Smooth muscle cell (in vitro differentiated cells): ENCODE data around the gene CFAP52. TPM values are rescaled to one million over a fixed set of nuclear protein-coding genes. Genes with fewer than 3 reads are reported as not detected.

ENCODE experiments used
- DNase-seq: peaks from one replicate; lab custom pipeline; 2025; ENCODE audit not compliant: unreplicated experiment; lab: John Stamatoyannopoulos, UW
- H2AFZ ChIP-seq: fragments of 200-600 bp; sonication (generic); 2 replicates; pipeline ENCODE4 v1.6.0; 2016; ENCODE audit warnings: antibody characterized with exemption, low read depth, mild to moderate bottlenecking
- H3F3A ChIP-seq: fragments of 200-600 bp; sonication (generic); 2 replicates; pipeline ENCODE4 v1.6.0; 2017; ENCODE audit warnings: antibody characterized with exemption, low read depth
- H3K27ac ChIP-seq: fragments of 200-600 bp; sonication (generic); 2 replicates; pipeline ENCODE4 v1.5.1; 2016; ENCODE audit warnings: low read depth, mild to moderate bottlenecking
- H3K27me3 ChIP-seq: fragments of 200-600 bp; sonication (generic); 2 replicates; pipeline ENCODE4 v1.6.1; 2016; ENCODE audit warnings: low read depth, mild to moderate bottlenecking
- H3K36me3 ChIP-seq: fragments of 200-600 bp; sonication (generic); 2 replicates; pipeline ENCODE4 v1.5.1; 2016; ENCODE audit warnings: low read depth
- H3K4me1 ChIP-seq: fragments of 200-600 bp; sonication (generic); 2 replicates; pipeline ENCODE4 v1.5.1; 2016; ENCODE audit warnings: low read depth
- H3K4me2 ChIP-seq: fragments of 200-600 bp; sonication (generic); 2 replicates; pipeline ENCODE4 v1.6.0; 2016; ENCODE audit warnings: mild to moderate bottlenecking
- H3K4me3 ChIP-seq: fragments of 200-600 bp; sonication (generic); 2 replicates; pipeline ENCODE4 v1.5.1; 2016; ENCODE audit warnings: mild to moderate bottlenecking
- H3K79me2 ChIP-seq: fragments of 200-600 bp; sonication (generic); 2 replicates; pipeline ENCODE4 v1.6.0; 2016; ENCODE audit warnings: low read depth, mild to moderate bottlenecking
- H3K9ac ChIP-seq: fragments of 200-600 bp; sonication (generic); 2 replicates; pipeline ENCODE4 v1.6.0; 2016; ENCODE audit warnings: low read depth
- H3K9me3 ChIP-seq: fragments of 200-600 bp; sonication (generic); replicated peaks from 2 replicates; pipeline ENCODE4 v1.5.1; 2016; ENCODE audit warnings: low read depth
- H4K20me1 ChIP-seq: fragments of 200-600 bp; sonication (generic); 2 replicates; pipeline ENCODE4 v1.6.0; 2016; ENCODE audit warnings: low read depth
- WGBS: methylation state at CpG from one replicate; pipeline ENCODE4 v1.1.7; 2016; ENCODE audit warnings: low lambda C conversion rate; 5-methylcytosine and 5-hydroxymethylcytosine counted together
- polyA plus RNA-seq: library from polyadenylated mRNA; unstranded; fragments of >200 nt; fragmentation: Nextera tagmentation; extraction: Ambion mirVana; gene quantifications from 2 replicates; pipeline ENCODE4 v1.2.1, GENCODE V29; 2016
- total RNA-seq: library from RNA; depleted of rRNA; stranded (reverse); fragments of >200 nt; gene quantifications from 2 replicates; pipeline ENCODE4 v1.2.3, GENCODE V29; 2014
- TF ChIP-seq, protein P1 (sequence below): fragments of 200-600 bp; sonication (generic); IDR thresholded peaks from 2 replicates; pipeline ENCODE4 v1.5.1; 2017; ENCODE audit warnings: borderline replicate concordance, mild to moderate bottlenecking, antibody characterized with exemption; ENCODE audit not compliant: insufficient read depth, poor library complexity, severe bottlenecking

The CFAP52 gene
- total and polyA plus RNA-seq, 2 experiments from 2014 or later: not detected

GRCh38 chr17:9646546-9646885 is 70.1 kb downstream of the CFAP52 start:
- H3K27ac ChIP-seq: peak overlapping the region; percentile 2

GRCh38 chr17:9647014-9647413 is 70.6 kb downstream of the CFAP52 start:
- H3K36me3 ChIP-seq: no peaks in the 10 kb centered on the region
- DNase-seq: no peak
- H3K79me2 ChIP-seq: peaks cover 12% of the 10 kb centered on the region
- H3K27me3 ChIP-seq: no peaks in the 10 kb centered on the region
- H2AFZ ChIP-seq: no peak overlapping the region
- no peaks in the 10 kb centered on the region for H4K20me1 ChIP-seq
- TF ChIP-seq, protein P1, sequence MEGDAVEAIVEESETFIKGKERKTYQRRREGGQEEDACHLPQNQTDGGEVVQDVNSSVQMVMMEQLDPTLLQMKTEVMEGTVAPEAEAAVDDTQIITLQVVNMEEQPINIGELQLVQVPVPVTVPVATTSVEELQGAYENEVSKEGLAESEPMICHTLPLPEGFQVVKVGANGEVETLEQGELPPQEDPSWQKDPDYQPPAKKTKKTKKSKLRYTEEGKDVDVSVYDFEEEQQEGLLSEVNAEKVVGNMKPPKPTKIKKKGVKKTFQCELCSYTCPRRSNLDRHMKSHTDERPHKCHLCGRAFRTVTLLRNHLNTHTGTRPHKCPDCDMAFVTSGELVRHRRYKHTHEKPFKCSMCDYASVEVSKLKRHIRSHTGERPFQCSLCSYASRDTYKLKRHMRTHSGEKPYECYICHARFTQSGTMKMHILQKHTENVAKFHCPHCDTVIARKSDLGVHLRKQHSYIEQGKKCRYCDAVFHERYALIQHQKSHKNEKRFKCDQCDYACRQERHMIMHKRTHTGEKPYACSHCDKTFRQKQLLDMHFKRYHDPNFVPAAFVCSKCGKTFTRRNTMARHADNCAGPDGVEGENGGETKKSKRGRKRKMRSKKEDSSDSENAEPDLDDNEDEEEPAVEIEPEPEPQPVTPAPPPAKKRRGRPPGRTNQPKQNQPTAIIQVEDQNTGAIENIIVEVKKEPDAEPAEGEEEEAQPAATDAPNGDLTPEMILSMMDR: no peak
- no peak overlapping the region for H3K9ac ChIP-seq
- H3K4me3 ChIP-seq: peak overlapping the region; percentile 66
- no peaks in the 10 kb centered on the region for H3K9me3 ChIP-seq
- peak overlapping the region; percentile 100 for H3K4me2 ChIP-seq
- WGBS: 20% methylated on average over 4 of the region's 4 CpGs
- H3F3A ChIP-seq: peaks cover 9% of the 10 kb centered on the region
- peaks cover 22% of the 10 kb centered on the region for H3K4me1 ChIP-seq
- H3K27ac ChIP-seq: peak overlapping the region; percentile 12

More at GRCh38 chr17:9646546-9646885, 70.1 kb downstream of the CFAP52 start:
- no peak for DNase-seq
- WGBS: 19% methylated on average over 8 of the region's 8 CpGs
- H3K9me3 ChIP-seq: no peaks in the 10 kb centered on the region
- H2AFZ ChIP-seq: peak overlapping the region; percentile 89
- H3K9ac ChIP-seq: peak overlapping the region; percentile 43
- no peaks in the 10 kb centered on the region for H4K20me1 ChIP-seq
- H3K27me3 ChIP-seq: no peaks in the 10 kb centered on the region
- peaks cover 9% of the 10 kb centered on the region for H3F3A ChIP-seq
- no peaks in the 10 kb centered on the region for H3K36me3 ChIP-seq
- TF ChIP-seq, protein P1: no peak
- H3K4me1 ChIP-seq: peaks cover 22% of the 10 kb centered on the region
- H3K4me2 ChIP-seq: peak overlapping the region; percentile 100
- peaks cover 12% of the 10 kb centered on the region for H3K79me2 ChIP-seq
- H3K4me3 ChIP-seq: peak overlapping the region; percentile 66

DNA sequence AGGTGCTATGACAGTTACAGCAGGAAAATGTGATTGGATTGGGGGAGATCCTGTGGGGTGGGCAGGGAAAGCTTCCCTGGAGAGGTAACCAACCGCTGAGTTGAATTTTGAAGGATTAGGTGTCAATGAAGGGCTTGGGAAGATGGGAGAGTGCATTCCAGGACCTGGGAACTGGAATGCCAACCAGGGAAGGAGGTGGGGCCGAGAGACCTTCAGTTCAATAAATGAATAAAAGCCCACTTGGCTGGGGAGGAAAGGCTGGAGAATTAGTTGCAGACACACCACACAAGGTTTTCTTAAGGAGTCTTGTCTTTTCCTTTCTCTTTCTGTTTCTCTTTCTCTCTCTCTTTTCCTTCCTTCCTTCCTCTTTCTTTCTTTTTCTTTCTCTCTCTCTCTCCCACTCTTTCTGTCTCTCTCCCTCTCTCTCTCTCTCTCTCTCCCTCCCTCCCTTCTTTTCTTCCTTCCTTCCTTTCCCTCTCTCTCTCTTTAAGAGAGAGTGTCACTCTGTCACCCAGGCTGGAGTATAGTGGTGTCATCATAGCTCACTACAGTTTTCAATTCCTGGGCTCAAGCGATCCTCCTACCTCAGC is 72.2 kb downstream of the CFAP52 start:
- 47% methylated on average over 3 of the region's 3 CpGs for WGBS

More for the DNA sequence above, 72.2 kb downstream of the CFAP52 start:
- Histone ChIP-seq H3K4me3 (no peak overlapping the region), H3K79me2 (peaks cover 12% of the 10 kb centered on the region), H3F3A (peaks cover 9% of the 10 kb centered on the region), H3K27ac (peak overlapping the region; percentile 12), H3K4me2 (peak overlapping the region; percentile 56), H4K20me1 (no peaks in the 10 kb centered on the region), H3K27me3 (no peaks in the 10 kb centered on the region), H3K9ac (no peak overlapping the region), H3K4me1 (peaks cover 22% of the 10 kb centered on the region), H3K9me3 (no peaks in the 10 kb centered on the region), H3K36me3 (no peaks in the 10 kb centered on the region), H2AFZ (no peak overlapping the region)
- TF ChIP-seq, protein P1: no peak
- no peak for DNase-seq
